T1000 (cell line): ENCODE data around the gene CST9.
"Not testable (repeated sequence)": the region's sequence is repeated elsewhere in the genome, so short reads cannot be mapped to it uniquely, and the experiment has no call there.

Experiments used
- DNase-seq: peaks from one replicate; lab custom pipeline; 2025; ENCODE audit warnings: mixed read lengths; lab: John Stamatoyannopoulos, UW

CST9 gene

DNA sequence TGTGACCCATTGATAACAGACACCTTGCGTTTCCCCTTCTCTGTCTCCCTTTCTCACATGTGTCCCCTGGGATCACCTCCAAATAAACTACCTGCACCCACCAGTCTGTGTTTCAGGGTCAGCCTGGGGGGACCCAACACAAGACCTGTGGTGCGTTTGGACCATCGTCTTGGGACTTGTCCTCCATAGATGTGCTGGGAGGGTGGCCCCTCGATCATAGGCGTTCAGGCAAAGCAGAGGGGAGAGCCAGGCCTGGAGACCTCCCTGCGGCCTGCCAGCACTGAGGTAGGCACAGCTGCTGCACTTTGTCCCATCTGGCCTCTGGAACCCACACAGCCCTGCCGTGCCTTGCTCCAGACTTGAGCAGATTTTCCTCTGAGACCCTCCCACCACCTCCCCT, 18.1 kb downstream of the CST9 start:
- no peak for DNase-seq

DNA sequence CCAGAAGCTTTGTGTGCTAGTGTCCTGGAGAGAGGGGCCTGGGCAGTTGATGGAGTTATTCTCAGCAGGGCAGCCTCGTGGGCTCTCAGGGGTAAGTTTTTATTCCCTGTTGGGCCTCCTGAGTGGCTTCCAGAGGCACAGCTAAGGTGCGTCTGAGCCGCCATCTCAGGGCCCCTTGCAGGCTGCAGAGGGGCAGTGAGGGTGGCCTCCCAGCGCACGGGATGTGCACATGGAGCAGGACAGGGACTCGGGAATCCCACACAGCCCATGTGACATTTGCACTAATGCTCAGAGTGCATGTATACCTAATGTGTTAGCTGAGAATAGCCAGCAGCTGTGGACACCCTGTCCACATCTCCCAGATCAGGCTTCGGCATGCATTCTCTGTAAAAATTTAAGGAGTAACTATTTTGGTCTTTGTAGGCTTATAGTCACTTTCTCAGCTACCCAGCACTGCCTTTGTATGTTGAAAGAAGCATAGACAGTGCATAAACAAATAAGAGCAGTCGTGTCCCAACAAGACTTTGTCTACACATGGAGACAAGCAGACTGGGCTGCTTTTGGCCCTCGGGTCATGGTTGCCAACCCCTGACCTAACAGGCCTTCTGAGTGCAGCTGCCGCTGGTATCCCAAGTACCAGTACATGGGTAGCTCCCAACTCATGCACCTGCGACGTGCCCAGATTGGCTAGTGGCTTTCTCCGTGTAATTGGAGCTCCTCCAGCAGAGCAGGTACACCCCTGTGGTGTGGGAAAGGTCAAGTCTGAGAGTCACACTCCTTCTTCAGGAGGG, 18.8 kb downstream of the CST9 start:
- no peak for DNase-seq

GRCh38 chr20:23585808-23586734, 19.6 kb downstream of the CST9 start:
- no peak for DNase-seq

- DNase-seq = no peak
These were observed 20.3 kb downstream of the CST9 start for GRCh38 chr20:23585449-23585807.

GRCh38 chr20:23584434-23585199, 21.1 kb downstream of the CST9 start:
- DNase-seq = no peak

DNA sequence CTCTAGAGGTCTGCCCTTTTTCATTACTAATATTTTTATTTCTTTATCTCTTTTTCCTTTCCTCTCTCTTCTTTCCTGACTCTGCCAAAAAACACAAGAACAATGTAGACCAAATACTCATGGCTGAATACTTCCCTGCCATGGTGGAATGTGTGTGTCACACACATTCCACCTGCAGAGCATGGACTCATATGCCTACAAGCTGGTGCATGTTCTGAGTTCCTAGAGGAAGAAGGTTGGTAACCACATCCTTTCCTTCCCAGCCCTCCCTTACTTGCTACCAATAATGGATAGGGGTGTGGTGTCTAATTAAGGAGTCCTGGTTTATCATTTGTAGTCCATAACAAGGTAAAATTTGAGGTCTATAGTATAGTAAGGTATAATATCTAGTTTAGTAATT, 22.2 kb downstream of the CST9 start:
- DNase-seq = no peak

DNA sequence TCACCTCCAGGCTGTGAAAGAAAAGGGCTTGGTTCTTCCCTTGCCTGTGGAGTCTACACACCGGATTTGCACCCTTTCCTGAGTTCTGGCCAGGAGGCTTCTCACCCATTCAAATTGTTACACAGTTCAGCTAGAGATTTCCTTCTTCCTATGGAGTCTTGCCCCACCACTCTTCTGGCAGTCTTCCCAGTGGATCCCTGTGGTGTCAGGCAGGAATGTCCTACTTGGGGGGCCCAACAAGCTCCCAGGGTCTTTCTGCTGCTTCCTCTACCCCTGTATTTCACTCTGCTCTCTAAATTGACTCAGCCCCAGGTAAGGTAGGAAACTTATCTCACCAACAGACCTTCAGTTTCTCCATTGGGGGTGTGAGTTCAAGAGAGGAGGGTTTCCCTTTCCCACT, 23.4 kb downstream of the CST9 start:
- no peak for DNase-seq

GRCh38 chr20:23581833-23582232, 23.9 kb downstream of the CST9 start:
- DNase-seq = not testable (repeated sequence)

- no peak for DNase-seq
These were observed 30.7 kb downstream of the CST9 start for GRCh38 chr20:23574977-23575376.

- DNase-seq = no peak
These were observed 35.4 kb downstream of the CST9 start for GRCh38 chr20:23570178-23570760.

DNA sequence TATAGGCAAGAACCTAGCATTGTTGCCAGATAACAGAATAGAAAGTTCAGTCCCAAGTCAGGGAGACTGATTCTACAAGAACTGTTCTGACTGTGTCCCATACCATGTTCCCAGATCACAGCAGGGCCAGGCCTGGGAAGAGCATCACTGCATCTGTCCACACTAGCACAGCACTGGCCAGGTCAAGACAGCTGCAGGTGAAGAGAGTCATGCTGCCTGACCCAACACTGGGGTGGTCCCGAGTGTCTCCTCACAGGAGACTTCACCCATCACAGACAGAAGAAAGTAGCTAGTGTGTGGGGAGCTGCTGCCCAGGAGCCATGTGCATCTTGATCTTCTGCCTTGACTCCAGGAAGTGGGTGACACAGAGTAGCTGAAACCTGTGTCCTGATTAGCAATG, 36.1 kb downstream of the CST9 start:
- DNase-seq = no peak

DNA sequence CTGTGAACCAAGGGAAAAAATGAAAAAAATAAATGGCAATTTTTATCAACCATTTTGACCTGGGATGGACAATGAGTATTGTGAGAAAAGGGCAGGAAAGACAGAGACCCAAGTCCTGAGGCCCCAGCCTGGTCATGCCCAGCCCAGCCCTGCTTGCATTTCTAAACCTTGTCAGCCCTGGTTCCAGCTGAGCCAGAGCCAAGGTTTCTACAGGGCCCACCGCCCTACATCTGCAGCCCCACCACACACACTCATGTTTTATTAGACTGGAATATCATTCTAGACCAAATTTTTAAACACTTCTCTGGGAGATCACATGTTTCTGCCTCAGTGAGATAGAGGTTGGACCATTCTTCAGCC, 36.8 kb downstream of the CST9 start:
- no peak for DNase-seq

GRCh38 chr20:23568320-23568970, 37.3 kb downstream of the CST9 start, which contains the start of gene CST9L:
Gene CST9L (minus strand): TSS chr20:23568484. CDS start chr20:23568450, 34 bp downstream.
- DNase-seq = no peak

DNA sequence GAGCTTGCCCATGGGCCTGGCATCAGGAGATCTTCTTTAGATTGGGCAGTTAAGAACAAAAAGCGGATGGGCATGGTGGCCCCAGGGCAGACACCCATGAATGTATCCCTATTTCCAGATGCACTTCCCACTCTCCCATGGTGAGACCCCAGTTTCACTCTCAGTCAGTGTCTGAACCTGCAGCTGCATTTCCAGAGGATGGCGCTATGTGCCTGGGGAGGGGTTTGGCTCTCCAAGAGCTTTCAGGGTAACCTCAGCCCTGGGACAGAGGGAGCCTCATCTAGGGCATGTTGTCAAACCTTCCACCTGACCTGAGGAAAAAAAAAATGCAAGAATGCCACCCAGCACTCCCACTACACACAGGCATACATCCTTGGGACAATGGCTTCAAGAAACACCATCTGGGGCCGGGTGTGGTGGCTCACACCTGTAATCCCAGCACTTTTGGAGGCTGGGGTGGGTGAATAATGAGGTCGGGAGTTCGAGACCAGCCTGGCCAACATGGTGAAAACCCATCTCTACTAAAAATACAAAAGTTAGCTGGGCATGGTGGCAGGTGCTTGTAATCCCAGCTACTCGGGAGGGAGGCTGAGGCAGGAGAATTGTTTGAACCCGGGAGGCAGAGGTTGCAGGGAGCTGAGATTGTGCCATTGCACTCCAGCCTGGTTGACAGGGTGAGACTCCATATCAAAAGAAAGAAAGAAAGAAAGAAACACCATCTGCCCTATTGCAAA, 39.4 kb downstream of the CST9 start:
- DNase-seq = no peak

GRCh38 chr20:23565503-23566045, 40.1 kb downstream of the CST9 start:
- no peak for DNase-seq

- no peak for DNase-seq
These were observed 40.8 kb downstream of the CST9 start for GRCh38 chr20:23564927-23565326.

DNA sequence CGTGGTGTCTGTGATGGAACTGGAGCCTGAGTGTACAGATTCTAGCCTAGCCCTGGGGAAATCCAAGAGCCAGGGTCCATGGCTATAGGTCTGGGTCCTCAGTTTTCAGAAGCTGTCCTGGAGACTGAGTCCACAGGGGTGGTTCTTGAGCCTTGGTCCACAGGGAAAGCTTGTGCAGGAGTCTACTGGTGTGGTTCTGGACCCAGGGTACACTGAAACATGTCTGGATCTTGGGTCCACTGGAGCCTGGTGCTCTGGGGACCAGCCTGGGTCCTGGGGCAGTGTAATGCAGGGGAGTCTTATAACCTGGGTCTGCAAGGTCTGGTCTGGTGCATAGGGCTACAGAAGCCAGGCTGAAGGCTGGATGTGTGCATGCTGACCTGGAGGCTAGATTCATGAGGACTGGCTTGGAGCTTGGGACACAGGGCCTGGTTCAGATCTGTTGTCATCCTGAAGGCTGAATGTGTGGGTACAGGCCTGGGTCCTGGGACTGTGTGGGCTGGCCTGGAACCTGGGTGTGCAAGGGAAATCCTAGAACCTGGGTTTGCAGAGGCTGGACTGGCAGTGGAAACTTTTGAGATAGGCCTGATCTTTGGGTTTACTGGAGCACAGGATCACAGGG, 42.9 kb downstream of the CST9 start:
- no peak for DNase-seq

GRCh38 chr20:23554401-23554800, 51.3 kb downstream of the CST9 start:
- DNase-seq = no peak
